Cardiac ventricle fibroblast (primary cell): Measurements from ENCODE around the gene G6PC3. TPM values are rescaled to one million over a fixed set of nuclear protein-coding genes. Genes with fewer than 3 reads are reported as not detected.

Experiments used
- total RNA-seq: library from RNA; depleted of rRNA; stranded (reverse); fragments of >200 nt; gene quantifications from 2 replicates; pipeline ENCODE4 v1.2.3, GENCODE V29; 2015

Gene G6PC3, protein sequence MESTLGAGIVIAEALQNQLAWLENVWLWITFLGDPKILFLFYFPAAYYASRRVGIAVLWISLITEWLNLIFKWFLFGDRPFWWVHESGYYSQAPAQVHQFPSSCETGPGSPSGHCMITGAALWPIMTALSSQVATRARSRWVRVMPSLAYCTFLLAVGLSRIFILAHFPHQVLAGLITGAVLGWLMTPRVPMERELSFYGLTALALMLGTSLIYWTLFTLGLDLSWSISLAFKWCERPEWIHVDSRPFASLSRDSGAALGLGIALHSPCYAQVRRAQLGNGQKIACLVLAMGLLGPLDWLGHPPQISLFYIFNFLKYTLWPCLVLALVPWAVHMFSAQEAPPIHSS
- 45.3 and 55.5 TPM in 2 replicates for total RNA-seq

GRCh38 chr17:44070455-44071197 is at the start of gene G6PC3:
Gene G6PC3 (plus strand): TSS chr17:44070735. CDS start chr17:44070966, 231 bp downstream.

DNA sequence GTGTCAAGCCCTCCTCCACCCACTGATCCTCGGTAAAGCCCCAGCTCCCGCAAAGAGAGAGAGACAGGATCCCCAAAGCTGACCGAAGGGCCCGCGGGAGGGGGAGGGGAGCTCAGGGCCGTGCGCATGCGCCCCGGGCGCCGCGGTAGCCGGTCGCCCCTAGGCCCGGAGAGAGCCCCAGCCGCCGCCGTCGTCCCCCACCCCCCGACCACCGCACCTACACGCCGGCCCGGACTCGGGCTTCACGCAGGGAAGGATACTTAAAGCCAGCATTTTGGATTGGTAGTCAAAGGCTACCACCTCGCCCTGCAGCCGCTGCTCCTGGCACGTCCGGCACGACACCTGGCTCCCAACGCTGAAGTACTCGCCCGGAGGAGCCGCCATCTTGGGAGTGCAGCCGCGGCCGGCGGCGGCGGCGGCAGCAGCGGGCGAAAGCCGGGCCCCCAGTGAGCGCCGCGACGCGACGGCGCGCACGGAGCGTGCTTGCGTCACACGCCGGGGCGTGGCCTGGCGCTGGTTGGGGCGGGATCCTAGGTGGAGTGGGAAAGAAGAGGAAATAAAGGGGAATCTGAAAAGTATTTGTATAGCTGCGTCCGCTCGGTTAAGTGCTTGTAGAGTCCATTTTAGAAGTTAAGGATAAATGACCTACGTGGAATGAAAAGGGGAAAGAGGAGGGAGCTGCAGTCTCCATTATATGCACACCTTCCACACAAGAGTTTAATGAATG is 4.2 kb upstream of the G6PC3 start, which contains the start of gene LSM12:
Gene LSM12, minus strand, starts transcription at position 468 of the 727 bp plus-strand sequence. Its CDS starts 84 bp downstream, at position 384.

GRCh38 chr17:44123356-44124117 is 53.0 kb downstream of the G6PC3 start, which contains the start of gene HDAC5:
Gene HDAC5 (minus strand): TSS chr17:44123641. CDS start chr17:44117515, 6,126 bp downstream.

Other genes starting within 250 kb of the G6PC3 start
- gene MPP3, start 237.6 kb upstream of the G6PC3 start, total RNA-seq, result 3.4 and 3.6 TPM in 2 replicates
- 0.50 TPM in 1 of 2 replicates, not detected in the other for gene CD300LG, start 223.6 kb upstream of the G6PC3 start, total RNA-seq
- gene MPP2, start 163.2 kb upstream of the G6PC3 start, total RNA-seq, result 7.1 and 7.6 TPM in 2 replicates
- not detected in 2 replicates for gene PPY, start 128.3 kb upstream of the G6PC3 start, total RNA-seq
- not detected in 2 replicates for gene PYY, start 116.8 kb upstream of the G6PC3 start, total RNA-seq
- 1.6 TPM in 2 replicates for gene NAGS, start 66.1 kb upstream of the G6PC3 start, total RNA-seq
- gene TMEM101, start 55.8 kb upstream of the G6PC3 start, total RNA-seq, result 30.1 and 34.9 TPM in 2 replicates
- gene LSM12, start 4.1 kb upstream of the G6PC3 start, total RNA-seq, result 34.0 and 34.5 TPM in 2 replicates
- 29.0 and 53.2 TPM in 2 replicates for gene HDAC5, start 52.9 kb downstream of the G6PC3 start, total RNA-seq
- 0.50 and 0.98 TPM in 2 replicates for gene HROB, start 71.2 kb downstream of the G6PC3 start, total RNA-seq
- gene ASB16, start 100.0 kb downstream of the G6PC3 start, total RNA-seq, result not detected in 2 replicates
- gene TMUB2, start 116.2 kb downstream of the G6PC3 start, total RNA-seq, result 15.9 and 16.7 TPM in 2 replicates
- 40.0 and 41.2 TPM in 2 replicates for gene ATXN7L3, start 129.1 kb downstream of the G6PC3 start, total RNA-seq
- gene UBTF, start 148.9 kb downstream of the G6PC3 start, total RNA-seq, result 53.5 and 54.6 TPM in 2 replicates
- gene SLC4A1, start 197.4 kb downstream of the G6PC3 start, total RNA-seq, result not detected in 2 replicates
- 0.10 TPM in 1 of 2 replicates, not detected in the other for gene RUNDC3A, start 237.9 kb downstream of the G6PC3 start, total RNA-seq